Mononuclear cell (primary cell): ENCODE measurements around the gene TK1. TPM values are rescaled to one million over a fixed set of nuclear protein-coding genes. Genes with fewer than 3 reads are reported as not detected.
"Not testable (repeated sequence)": the region's sequence is repeated elsewhere in the genome, so short reads cannot be mapped to it uniquely, and the experiment has no call there.

Source experiments
- H3K27me3 ChIP-seq: 2 replicates; pipeline ENCODE4 v1.6.0; 2011; ENCODE audit warnings: low read length, control low read depth; ENCODE audit not compliant: insufficient read depth
- H3K4me1 ChIP-seq: 2 replicates; pipeline ENCODE4 v1.5.1; 2011; ENCODE audit warnings: mild to moderate bottlenecking, low read length, control low read depth; ENCODE audit not compliant: insufficient read depth
- H3K4me3 ChIP-seq: 2 replicates; pipeline ENCODE4 v1.5.1; 2011; ENCODE audit warnings: mild to moderate bottlenecking, low read length, moderate library complexity
- H3K9me3 ChIP-seq: 2 replicates; pipeline ENCODE4 v1.5.1; 2011; ENCODE audit warnings: low read depth, mild to moderate bottlenecking, control low read depth, low read length
- total RNA-seq: library from RNA; depleted of rRNA; stranded (reverse); fragments of >200 nt; gene quantifications from one replicate; pipeline ENCODE4 v1.2.3, GENCODE V29; 2012

TK1 gene
- 0.94 TPM for total RNA-seq

- Histone ChIP-seq H3K9me3 (no peaks in the 10 kb centered on the region), H3K4me1 (peaks cover 30% of the 10 kb centered on the region), H3K4me3 (peak within 1 kb of the TSS; percentile 38)
Measured at GRCh38 chr17:78186692-78187595, at the start of gene TK1, which contains the start of gene AFMID. Gene TK1, minus strand, starts transcription at chr17:78187052. Its CDS starts 58 bp downstream, at chr17:78186994. Gene AFMID, plus strand, starts transcription at chr17:78187362. Its CDS starts 9 bp downstream, at chr17:78187371.

GRCh38 chr17:78235885-78236284 is 49.0 kb upstream of the TK1 start:
- Histone ChIP-seq H3K4me1 (peaks cover 4% of the 10 kb centered on the region), H3K4me3 (no peak overlapping the region), H3K9me3 (no peaks in the 10 kb centered on the region), H3K27me3 (peaks cover 17% of the 10 kb centered on the region)

More at GRCh38 chr17:78186692-78187595, at the start of gene TK1, which contains the start of gene AFMID:
- no peaks in the 10 kb centered on the region for H3K27me3 ChIP-seq

GRCh38 chr17:78235022-78235421 is 48.2 kb upstream of the TK1 start:
- not testable (repeated sequence) for H3K4me1 ChIP-seq, H3K4me3 ChIP-seq, H3K9me3 ChIP-seq
- H3K27me3 ChIP-seq, result peaks cover 24% of the 10 kb centered on the region

- Histone ChIP-seq H3K27me3 (peaks cover 24% of the 10 kb centered on the region), H3K4me3 (no peak overlapping the region), H3K4me1 (peaks cover 4% of the 10 kb centered on the region), H3K9me3 (no peaks in the 10 kb centered on the region)
Measured at GRCh38 chr17:78234261-78234865, 47.5 kb upstream of the TK1 start.

- no peaks in the 10 kb centered on the region for H3K9me3 ChIP-seq
- H3K4me1 ChIP-seq, result peaks cover 4% of the 10 kb centered on the region
- no peak overlapping the region for H3K4me3 ChIP-seq
- peaks cover 24% of the 10 kb centered on the region for H3K27me3 ChIP-seq
Measured at GRCh38 chr17:78233678-78234077, 46.8 kb upstream of the TK1 start.

- H3K9me3 ChIP-seq, result no peaks in the 10 kb centered on the region
- peaks cover 4% of the 10 kb centered on the region for H3K4me1 ChIP-seq
- no peak overlapping the region for H3K4me3 ChIP-seq
- H3K27me3 ChIP-seq, result peaks cover 24% of the 10 kb centered on the region
Measured at GRCh38 chr17:78232859-78233173, 46.0 kb upstream of the TK1 start.

- Histone ChIP-seq H3K27me3 (peaks cover 25% of the 10 kb centered on the region), H3K4me3 (no peak overlapping the region), H3K4me1 (peaks cover 7% of the 10 kb centered on the region), H3K9me3 (no peaks in the 10 kb centered on the region)
Measured at GRCh38 chr17:78231991-78232858, 45.4 kb upstream of the TK1 start.

GRCh38 chr17:78230996-78231935 is 44.4 kb upstream of the TK1 start, which contains the start of gene TMEM235:
Gene TMEM235, plus strand, starts transcription at chr17:78231631. Its CDS starts 393 bp downstream, at chr17:78232024.
- Histone ChIP-seq H3K9me3 (no peaks in the 10 kb centered on the region), H3K4me3 (no peak within 1 kb of the TSS), H3K27me3 (peaks cover 28% of the 10 kb centered on the region), H3K4me1 (peaks cover 14% of the 10 kb centered on the region)

GRCh38 chr17:78230252-78230962 is 43.6 kb upstream of the TK1 start:
- no peak overlapping the region for H3K4me3 ChIP-seq
- peaks cover 14% of the 10 kb centered on the region for H3K4me1 ChIP-seq
- no peaks in the 10 kb centered on the region for H3K9me3 ChIP-seq
- peaks cover 28% of the 10 kb centered on the region for H3K27me3 ChIP-seq

GRCh38 chr17:78228176-78228575 is 41.3 kb upstream of the TK1 start:
- Histone ChIP-seq H3K27me3 (peaks cover 28% of the 10 kb centered on the region), H3K4me1 (peaks cover 14% of the 10 kb centered on the region), H3K9me3 (no peaks in the 10 kb centered on the region), H3K4me3 (no peak overlapping the region)

- Histone ChIP-seq H3K9me3 (no peaks in the 10 kb centered on the region), H3K4me3 (no peak overlapping the region), H3K4me1 (peaks cover 14% of the 10 kb centered on the region), H3K27me3 (peaks cover 22% of the 10 kb centered on the region)
Measured at GRCh38 chr17:78227455-78227916, 40.6 kb upstream of the TK1 start.

- Histone ChIP-seq H3K4me3 (no peak overlapping the region), H3K4me1 (peaks cover 10% of the 10 kb centered on the region), H3K27me3 (peaks cover 18% of the 10 kb centered on the region), H3K9me3 (no peaks in the 10 kb centered on the region)
Measured at GRCh38 chr17:78226759-78227454, 40.1 kb upstream of the TK1 start.
